VCaP (cell line): Measurements from ENCODE around the gene SRR.

ENCODE experiments used
- H3K27ac ChIP-seq: fragments of 450-650 bp; 2 replicates; pipeline ENCODE4 v1.5.1; 2017
- CTCF ChIP-seq: fragments of 450-650 bp; conservative IDR thresholded peaks from 2 replicates; pipeline ENCODE4 v1.5.1; 2017; ENCODE audit warnings: mild to moderate bottlenecking, moderate library complexity

SRR gene

GRCh38 chr17:2369551-2370210 is 65.9 kb downstream of the SRR start:
- no peak overlapping the region for H3K27ac ChIP-seq
- no peak for TF ChIP-seq CTCF

GRCh38 chr17:2370211-2370589 is 66.5 kb downstream of the SRR start:
- no peak overlapping the region for H3K27ac ChIP-seq
- TF ChIP-seq CTCF, result no peak

GRCh38 chr17:2371183-2372130 is 67.7 kb downstream of the SRR start:
- no peak for TF ChIP-seq CTCF
- H3K27ac ChIP-seq, result no peak overlapping the region

GRCh38 chr17:2372180-2372579 is 68.4 kb downstream of the SRR start:
- H3K27ac ChIP-seq, result no peak overlapping the region
- no peak for TF ChIP-seq CTCF

GRCh38 chr17:2372681-2373080 is 68.9 kb downstream of the SRR start:
- no peak for TF ChIP-seq CTCF
- no peak overlapping the region for H3K27ac ChIP-seq

GRCh38 chr17:2373179-2373578 is 69.4 kb downstream of the SRR start:
- no peak overlapping the region for H3K27ac ChIP-seq
- TF ChIP-seq CTCF, result no peak
